Vagina (tissue), 2 donors: Measurements from ENCODE around the gene SLC35A5.

Experiments used
- CTCF ChIP-seq, 3 experiments: fragments of 450-650 bp in 2 of 3; fragments of 200-600 bp in 1 of 3; sonication (generic) in 1 of 3; IDR thresholded peaks; one replicate each; pipeline ENCODE4 v1.5.1; 2017 to 2019; ENCODE audit warnings: antibody characterized with exemption in 3 of 3, mild to moderate bottlenecking in 2 of 3, moderate library complexity in 2 of 3
- POLR2AphosphoS5 ChIP-seq, 2 donors: sonication (generic); formaldehyde crosslinking; IDR thresholded peaks; one replicate each; pipeline ENCODE4 v1.9.0; 2017; ENCODE audit warnings: antibody characterized with exemption in 2 of 2, mild to moderate bottlenecking in 2 of 2, low read depth in 1 of 2; ENCODE audit not compliant: insufficient read depth in 1 of 2

DNA sequence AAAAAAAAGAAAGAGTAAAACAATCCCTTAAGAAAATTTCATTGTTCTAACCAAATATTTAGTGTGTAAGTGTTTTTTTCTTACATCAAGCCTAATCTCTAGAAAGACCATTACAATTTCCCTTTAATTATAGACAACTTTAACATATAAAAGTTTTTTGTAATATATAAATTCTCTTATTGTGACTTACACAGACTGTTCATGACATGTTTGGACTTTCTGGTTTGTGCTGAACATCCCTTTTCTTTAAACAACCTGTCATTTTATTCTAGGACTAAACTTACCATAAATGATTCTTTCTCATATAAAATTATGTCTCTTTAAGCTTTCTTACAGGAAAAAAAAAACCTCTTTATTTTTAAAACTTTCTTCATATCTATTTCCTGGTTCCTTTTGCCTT is 49.5 kb upstream of the SLC35A5 start:
- TF ChIP-seq POLR2AphosphoS5 (IDR thresholded peaks at IDR 0.05; ENCODE audit: insufficient read depth in 1 of 2, low read depth in 1 of 2), result no peak
- no peak for TF ChIP-seq CTCF (IDR thresholded peaks at IDR 0.05)
